ENCODE data around the gene PTGFRN. TPM values are rescaled to one million over a fixed set of nuclear protein-coding genes. Genes with fewer than 3 reads are reported as not detected.

The PTGFRN gene
- polyA plus RNA-seq, 1 donor (not counting 4 experiments of a cell fraction or from before 2014, with no cell fraction given), result 177 TPM

DNA sequence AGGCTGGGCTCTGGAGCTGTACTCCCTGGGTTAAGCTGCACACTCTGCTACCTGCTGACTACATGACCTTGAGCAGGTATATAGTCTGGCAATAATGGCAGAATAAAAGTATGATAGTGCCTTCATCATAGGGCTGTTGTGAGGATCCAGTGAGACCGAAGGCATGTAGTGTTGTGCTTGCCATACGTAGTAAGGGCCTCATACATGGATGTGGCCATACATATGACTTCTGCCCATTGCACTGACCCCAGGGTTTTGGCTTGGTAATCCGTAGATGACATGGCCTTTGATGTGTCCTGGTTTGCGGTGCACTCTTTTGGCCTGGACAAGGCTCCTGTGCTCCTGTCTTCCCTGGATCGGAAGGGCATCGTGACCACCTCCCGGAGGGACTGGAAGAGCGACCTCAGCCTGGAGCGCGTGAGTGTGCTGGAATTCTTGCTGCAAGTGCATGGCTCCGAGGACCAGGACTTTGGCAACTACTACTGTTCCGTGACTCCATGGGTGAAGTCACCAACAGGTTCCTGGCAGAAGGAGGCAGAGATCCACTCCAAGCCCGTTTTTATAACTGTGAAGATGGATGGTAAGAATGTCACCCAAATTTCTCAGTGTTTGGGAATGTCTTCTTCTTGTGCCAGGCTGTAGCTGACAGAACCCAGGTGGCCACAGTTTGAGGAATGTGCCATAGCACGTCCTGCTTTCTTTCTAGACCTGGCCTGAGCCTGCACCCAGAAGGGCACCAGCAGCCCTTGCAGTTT lies 74.9 kb downstream of the PTGFRN start:
- no peak for DNase-seq (ENCODE audit: low read depth, low spot score)
- H3K4me3 ChIP-seq (ENCODE audit: control insufficient read depth in 2 of 3, extremely low read depth in 1 of 3, insufficient read depth in 2 of 3, low read depth in 1 of 3, low read length in 3 of 3), result no peak overlapping the region
- no peak for TF ChIP-seq EZH2 (IDR thresholded peaks at IDR 0.05; ENCODE audit: low read length)
- TF ChIP-seq, protein P1, sequence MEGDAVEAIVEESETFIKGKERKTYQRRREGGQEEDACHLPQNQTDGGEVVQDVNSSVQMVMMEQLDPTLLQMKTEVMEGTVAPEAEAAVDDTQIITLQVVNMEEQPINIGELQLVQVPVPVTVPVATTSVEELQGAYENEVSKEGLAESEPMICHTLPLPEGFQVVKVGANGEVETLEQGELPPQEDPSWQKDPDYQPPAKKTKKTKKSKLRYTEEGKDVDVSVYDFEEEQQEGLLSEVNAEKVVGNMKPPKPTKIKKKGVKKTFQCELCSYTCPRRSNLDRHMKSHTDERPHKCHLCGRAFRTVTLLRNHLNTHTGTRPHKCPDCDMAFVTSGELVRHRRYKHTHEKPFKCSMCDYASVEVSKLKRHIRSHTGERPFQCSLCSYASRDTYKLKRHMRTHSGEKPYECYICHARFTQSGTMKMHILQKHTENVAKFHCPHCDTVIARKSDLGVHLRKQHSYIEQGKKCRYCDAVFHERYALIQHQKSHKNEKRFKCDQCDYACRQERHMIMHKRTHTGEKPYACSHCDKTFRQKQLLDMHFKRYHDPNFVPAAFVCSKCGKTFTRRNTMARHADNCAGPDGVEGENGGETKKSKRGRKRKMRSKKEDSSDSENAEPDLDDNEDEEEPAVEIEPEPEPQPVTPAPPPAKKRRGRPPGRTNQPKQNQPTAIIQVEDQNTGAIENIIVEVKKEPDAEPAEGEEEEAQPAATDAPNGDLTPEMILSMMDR (optimal IDR thresholded peaks at IDR 0.05 in 1 of 3, IDR thresholded peaks at IDR 0.05 in 1 of 3, conservative IDR thresholded peaks at IDR 0.05 in 1 of 3; ENCODE audit: extremely low read depth in 1 of 3, insufficient read depth in 2 of 3, low read length in 3 of 3), result no peak
- no peak overlapping the region for H3K27ac ChIP-seq (ENCODE audit: control insufficient read depth, insufficient read depth, low read length)
- H3K79me2 ChIP-seq (ENCODE audit: control insufficient read depth, insufficient read depth, low read length), result peaks cover 2% of the 10 kb centered on the region
- H3K9ac ChIP-seq (ENCODE audit: control insufficient read depth, extremely low read depth, insufficient read depth, low read length), result no peak overlapping the region
- FAIRE-seq, result no peak
- no peaks in the 10 kb centered on the region for H3K9me1 ChIP-seq (ENCODE audit: control insufficient read depth, extremely low read depth, insufficient read depth, low read length)
- H3K9me3 ChIP-seq (ENCODE audit: control insufficient read depth, low read depth, low read length), result no peaks in the 10 kb centered on the region
- H3K36me3 ChIP-seq (ENCODE audit: control insufficient read depth in 2 of 2, extremely low read depth in 1 of 2, insufficient read depth in 2 of 2, low read length in 2 of 2), result peaks cover 15 to 34% of the 10 kb centered on the region in 2 experiments
- no peak overlapping the region for H3K4me2 ChIP-seq (ENCODE audit: control insufficient read depth, extremely low read depth, insufficient read depth, low read depth, low read length)
- no peaks in the 10 kb centered on the region for H4K20me1 ChIP-seq (ENCODE audit: control insufficient read depth, extremely low read depth, insufficient read depth, low read length)
- peaks cover 5% of the 10 kb centered on the region for H3K4me1 ChIP-seq (ENCODE audit: control insufficient read depth, extremely low read depth, insufficient read depth, low read length)
- H3K27me3 ChIP-seq (ENCODE audit: control insufficient read depth, extremely low read depth, insufficient read depth, low read length), result no peaks in the 10 kb centered on the region
- dilution Hi-C loops (cut with MboI; ENCODE audit: extremely low pct_ligation_motif_present, low sequenced_read_pairs), result no loop called here
- no peak overlapping the region for H2AFZ ChIP-seq (ENCODE audit: control insufficient read depth, low read length)

DNA sequence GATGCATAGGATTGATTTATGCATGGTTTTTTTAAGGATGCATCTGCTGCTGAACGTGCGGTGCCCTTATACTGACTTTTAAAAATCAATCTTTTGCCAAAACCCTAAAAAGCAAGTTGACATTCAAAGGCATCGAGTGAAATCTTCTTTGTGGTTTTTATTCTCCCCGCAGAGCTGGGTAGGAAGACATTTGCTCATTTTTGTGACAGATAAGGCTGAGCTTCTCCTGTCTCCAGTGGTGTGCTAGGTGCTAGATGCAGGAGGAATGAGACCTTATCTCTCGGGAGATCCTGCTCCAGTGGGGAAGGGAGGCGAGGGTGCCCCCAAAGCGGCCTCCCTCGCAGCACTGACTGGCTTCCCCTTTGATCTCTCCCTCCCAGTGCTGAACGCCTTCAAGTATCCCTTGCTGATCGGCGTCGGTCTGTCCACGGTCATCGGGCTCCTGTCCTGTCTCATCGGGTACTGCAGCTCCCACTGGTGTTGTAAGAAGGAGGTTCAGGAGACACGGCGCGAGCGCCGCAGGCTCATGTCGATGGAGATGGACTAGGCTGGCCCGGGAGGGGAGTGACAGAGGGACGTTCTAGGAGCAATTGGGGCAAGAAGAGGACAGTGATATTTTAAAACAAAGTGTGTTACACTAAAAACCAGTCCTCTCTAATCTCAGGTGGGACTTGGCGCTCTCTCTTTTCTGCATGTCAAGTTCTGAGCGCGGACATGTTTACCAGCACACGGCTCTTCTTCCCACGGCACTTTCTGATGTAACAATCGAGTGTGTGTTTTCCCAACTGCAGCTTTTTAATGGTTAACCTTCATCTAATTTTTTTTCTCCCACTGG lies 76.9 kb downstream of the PTGFRN start:
- Histone ChIP-seq H3K9me1 (ENCODE audit: control insufficient read depth, extremely low read depth, insufficient read depth, low read length) (no peaks in the 10 kb centered on the region), H3K79me2 (ENCODE audit: control insufficient read depth, insufficient read depth, low read length) (peaks cover 2% of the 10 kb centered on the region), H3K4me2 (ENCODE audit: control insufficient read depth, extremely low read depth, insufficient read depth, low read depth, low read length) (no peak overlapping the region), H3K27me3 (ENCODE audit: control insufficient read depth, extremely low read depth, insufficient read depth, low read length) (no peaks in the 10 kb centered on the region), H4K20me1 (ENCODE audit: control insufficient read depth, extremely low read depth, insufficient read depth, low read length) (no peaks in the 10 kb centered on the region), H3K9ac (ENCODE audit: control insufficient read depth, extremely low read depth, insufficient read depth, low read length) (no peak overlapping the region), H3K9me3 (ENCODE audit: control insufficient read depth, low read depth, low read length) (no peaks in the 10 kb centered on the region), H3K36me3 (ENCODE audit: control insufficient read depth in 2 of 2, extremely low read depth in 1 of 2, insufficient read depth in 2 of 2, low read length in 2 of 2) (peaks cover 30 to 40% of the 10 kb centered on the region in 2 experiments), H3K4me1 (ENCODE audit: control insufficient read depth, extremely low read depth, insufficient read depth, low read length) (peaks cover 5% of the 10 kb centered on the region), H2AFZ (ENCODE audit: control insufficient read depth, low read length) (no peak overlapping the region), H3K4me3 (ENCODE audit: control insufficient read depth in 2 of 3, extremely low read depth in 1 of 3, insufficient read depth in 2 of 3, low read depth in 1 of 3, low read length in 3 of 3) (no peak overlapping the region), H3K27ac (ENCODE audit: control insufficient read depth, insufficient read depth, low read length) (no peak overlapping the region)
- DNase-seq (ENCODE audit: low read depth, low spot score) (no peak), FAIRE-seq (no peak)
- dilution Hi-C loops (cut with MboI; ENCODE audit: extremely low pct_ligation_motif_present, low sequenced_read_pairs), result no loop called here
- TF ChIP-seq, protein P1 (optimal IDR thresholded peaks at IDR 0.05 in 1 of 3, IDR thresholded peaks at IDR 0.05 in 1 of 3, conservative IDR thresholded peaks at IDR 0.05 in 1 of 3; ENCODE audit: extremely low read depth in 1 of 3, insufficient read depth in 2 of 3, low read length in 3 of 3), result no peak
- no peak for TF ChIP-seq EZH2 (IDR thresholded peaks at IDR 0.05; ENCODE audit: low read length)

Measured in keratinocyte (primary cell).